Pancreas (tissue), 10 donors: ENCODE measurements around the gene DUSP18. TPM values are rescaled to one million over a fixed set of nuclear protein-coding genes. Genes with fewer than 3 reads are reported as not detected.

ENCODE experiments used
- ATAC-seq, 4 donors: fragments of 200-7000 bp; cut with Tn5 transposase; one replicate each; pipeline versions ENCODE4 v1.8.0 to v1.9.1; 2020; ENCODE audit warnings: mild to moderate bottlenecking in 4 of 4, moderate library complexity in 4 of 4
- DNase-seq, 6 donors: peaks; one replicate each; pipeline ENCODE4 v3.0.0-alpha.2; 2020
- FAIRE-seq: peaks from 2 replicates; lab custom pipeline; 2012; peaks lifted over from hg19 to GRCh38; lab: Jason Lieb, UNC
- H3K27ac ChIP-seq, 4 donors: fragments of 200-600 bp; sonication (generic); 1 replicate in 3 of 4; 2 replicates in 1 of 4; pipeline versions ENCODE4 v1.5.0 to v1.8.0; 2020
- H3K27me3 ChIP-seq, 4 donors: fragments of 200-600 bp; one replicate each; pipeline ENCODE4 v1.8.0; 2021
- H3K36me3 ChIP-seq, 3 donors: fragments of 200-600 bp; sonication (generic) in 1 of 3; one replicate each; pipeline versions ENCODE4 v1.5.0 to v1.8.0; 2020 to 2021
- H3K4me1 ChIP-seq, 3 donors: fragments of 200-600 bp; one replicate each; pipeline ENCODE4 v1.8.0; 2021
- H3K4me3 ChIP-seq, 4 donors: fragments of 200-600 bp; sonication (generic) in 2 of 4; one replicate each; pipeline versions ENCODE4 v1.5.0 to v1.8.0; 2020 to 2021
- H3K9me3 ChIP-seq, 4 donors: fragments of 200-600 bp; one replicate each; pipeline ENCODE4 v1.8.0; 2021
- CTCF ChIP-seq, 4 donors: fragments of 200-600 bp; sonication (generic) in 3 of 4; IDR thresholded peaks; one replicate each; pipeline versions ENCODE4 v1.5.0 to v1.8.0; 2021; ENCODE audit warnings: antibody characterized with exemption in 4 of 4
- WGBS, 2 donors: extraction: QIAGEN DNeasy Blood & Tissue Kit; methylation state at CpG; one replicate each; pipeline ENCODE4 v1.1.7; 2013; 5-methylcytosine and 5-hydroxymethylcytosine counted together
- intact Hi-C, 3 donors: fragments of 100-400 bp; cut with DNase I; formaldehyde crosslinking; loops; one replicate each; pipeline versions ENCODE4 v1.11.1 to v1.14.2; 2022
- polyA plus RNA-seq, 2 donors: library from polyadenylated mRNA; stranded (reverse); fragments of 200-250 nt; gene quantifications; one replicate each; pipeline ENCODE4 v1.2.3, GENCODE V29; 2013
- total RNA-seq, 6 donors: library from RNA; stranded (reverse); fragmentation: NEBNext Ultra II Directional in 4 of 6; extraction: Animal tissue kit (Norgen Biotek cat#: 25700) in 4 of 6; gene quantifications; one replicate each; pipeline versions ENCODE4 v1.2.1 to v1.2.4, GENCODE V29; 2021 to 2023
- donor health status: healthy with polysubstance abuse.
- donor health status: DM: no; HTN: no; CAD: no; lungs with moderate emphysema.
- donor health status: DM: no; HTN: no; CAD: no.
- donor health status: control.
- donor health status: control.
- donor health status: Bipolar disorder and iron deficiency.
- donor health status: DM: yes; HTN: yes; CAD: no.
- donor health status: DM: no; HTN: no; CAD: no.
- donor health status: DM: no; HTN: no; CAD: no.
- donor health status: DM: yes; HTN: yes; CAD: no.

Gene DUSP18
- total and polyA plus RNA-seq, 8 donors: 2.2 to 6.5 (median 2.9) TPM

GRCh38 chr22:30675436-30675835, 7.8 kb upstream of the DUSP18 start:
- Histone ChIP-seq H3K4me1 (no peaks in the 10 kb centered on the region), H3K27me3 (no peaks in the 10 kb centered on the region), H3K36me3 (no peaks in the 10 kb centered on the region), H3K27ac (no peak overlapping the region), H3K9me3 (no peaks in the 10 kb centered on the region), H3K4me3 (no peak overlapping the region)
- no peak for TF ChIP-seq CTCF (IDR thresholded peaks at IDR 0.05)
- intact Hi-C loops: no loop called here
- no peak for FAIRE-seq
- 82 to 90% methylated on average over 9 of the region's 9 CpGs for WGBS, 2 donors
- no peak for DNase-seq
- no peak for ATAC-seq

GRCh38 chr22:30674482-30674881, 6.8 kb upstream of the DUSP18 start:
- Histone ChIP-seq H3K27ac (no peak overlapping the region), H3K27me3 (no peaks in the 10 kb centered on the region), H3K4me3 (no peak overlapping the region), H3K9me3 (no peaks in the 10 kb centered on the region), H3K4me1 (no peaks in the 10 kb centered on the region), H3K36me3 (no peaks in the 10 kb centered on the region)
- intact Hi-C loops: no loop called here
- WGBS, 2 donors: 84 to 92% methylated on average over 6 of the region's 6 CpGs
- ATAC-seq (no peak), DNase-seq (no peak), FAIRE-seq (no peak)
- TF ChIP-seq CTCF (IDR thresholded peaks at IDR 0.05): no peak

GRCh38 chr22:30673136-30673535, 5.5 kb upstream of the DUSP18 start:
- DNase-seq (no peak), FAIRE-seq (no peak), ATAC-seq (no peak)
- intact Hi-C loops: no loop called here
- TF ChIP-seq CTCF (IDR thresholded peaks at IDR 0.05): no peak
- Histone ChIP-seq H3K27ac (no peak overlapping the region), H3K4me3 (no peak overlapping the region), H3K4me1 (no peaks in the 10 kb centered on the region), H3K9me3 (no peaks in the 10 kb centered on the region), H3K27me3 (no peaks in the 10 kb centered on the region), H3K36me3 (no peaks in the 10 kb centered on the region)
- WGBS, 2 donors: 85 to 91% methylated on average over 4 of the region's 4 CpGs

- H3K36me3 ChIP-seq: no peaks in the 10 kb centered on the region
- no peak for DNase-seq
- ATAC-seq: no peak
- no peak overlapping the region for H3K27ac ChIP-seq
- intact Hi-C loops: no loop called here
- no peaks in the 10 kb centered on the region for H3K27me3 ChIP-seq
- no peak for TF ChIP-seq CTCF (IDR thresholded peaks at IDR 0.05)
- no peaks in the 10 kb centered on the region for H3K9me3 ChIP-seq
- no peak for FAIRE-seq
- H3K4me3 ChIP-seq: no peak overlapping the region
- H3K4me1 ChIP-seq: peaks cover 0 to 4% (median 0%) of the 10 kb centered on the region in 3 donors
- 62 to 69% methylated on average over 3 of the region's 3 CpGs for WGBS, 2 donors
Observed at GRCh38 chr22:30671071-30671470, 3.4 kb upstream of the DUSP18 start.

- H3K27me3 ChIP-seq: no peaks in the 10 kb centered on the region
- no peak for FAIRE-seq
- H3K4me3 ChIP-seq: peak overlapping the region; percentile 50 to 97 (median 83)
- H3K36me3 ChIP-seq: no peaks in the 10 kb centered on the region
- WGBS, 2 donors: 17 to 23% methylated on average over 10 of the region's 10 CpGs
- H3K9me3 ChIP-seq: no peaks in the 10 kb centered on the region
- no peak for DNase-seq
- H3K27ac ChIP-seq: peak overlapping the region in 2 of 4 donors; percentile 33 to 48
- ATAC-seq: peak; percentile 3 to 8 (median 4)
- no peak for TF ChIP-seq CTCF (IDR thresholded peaks at IDR 0.05)
- peaks cover 0 to 4% (median 0%) of the 10 kb centered on the region in 3 donors for H3K4me1 ChIP-seq
- intact Hi-C loops: no loop called here
Observed at GRCh38 chr22:30668386-30668710, 673 bp upstream of the DUSP18 start.
